Measurements from ENCODE around the gene NUP188. TPM values are rescaled to one million over a fixed set of nuclear protein-coding genes. Genes with fewer than 3 reads are reported as not detected.
"Not testable (repeated sequence)": the region's sequence is repeated elsewhere in the genome, so short reads cannot be mapped to it uniquely, and the experiment has no call there.

NUP188 gene
- total RNA-seq, 1 experiment from 2014 or later, result 37.0 TPM

DNA sequence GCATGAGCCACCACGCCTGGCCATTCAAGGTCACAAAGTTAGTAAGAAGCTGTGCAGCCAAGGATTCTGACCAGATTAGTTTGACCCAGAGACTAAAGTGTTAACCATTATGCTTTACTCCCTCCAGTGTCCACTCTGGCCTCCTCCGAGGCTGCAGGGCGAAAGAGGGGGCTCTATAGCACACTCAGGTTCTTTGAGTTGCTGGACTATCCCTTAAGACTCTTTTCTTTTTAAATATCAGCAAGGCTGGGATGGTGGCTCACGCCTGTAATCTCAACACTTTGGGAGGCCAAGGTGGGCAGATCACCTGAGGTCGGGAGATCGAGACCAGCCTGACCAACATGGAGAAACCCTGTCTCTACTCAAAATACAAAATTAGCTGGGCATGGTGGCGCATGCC, 2.5 kb upstream of the NUP188 start:
- DNase-seq (ENCODE audit: low spot score), result not testable (repeated sequence)

DNA sequence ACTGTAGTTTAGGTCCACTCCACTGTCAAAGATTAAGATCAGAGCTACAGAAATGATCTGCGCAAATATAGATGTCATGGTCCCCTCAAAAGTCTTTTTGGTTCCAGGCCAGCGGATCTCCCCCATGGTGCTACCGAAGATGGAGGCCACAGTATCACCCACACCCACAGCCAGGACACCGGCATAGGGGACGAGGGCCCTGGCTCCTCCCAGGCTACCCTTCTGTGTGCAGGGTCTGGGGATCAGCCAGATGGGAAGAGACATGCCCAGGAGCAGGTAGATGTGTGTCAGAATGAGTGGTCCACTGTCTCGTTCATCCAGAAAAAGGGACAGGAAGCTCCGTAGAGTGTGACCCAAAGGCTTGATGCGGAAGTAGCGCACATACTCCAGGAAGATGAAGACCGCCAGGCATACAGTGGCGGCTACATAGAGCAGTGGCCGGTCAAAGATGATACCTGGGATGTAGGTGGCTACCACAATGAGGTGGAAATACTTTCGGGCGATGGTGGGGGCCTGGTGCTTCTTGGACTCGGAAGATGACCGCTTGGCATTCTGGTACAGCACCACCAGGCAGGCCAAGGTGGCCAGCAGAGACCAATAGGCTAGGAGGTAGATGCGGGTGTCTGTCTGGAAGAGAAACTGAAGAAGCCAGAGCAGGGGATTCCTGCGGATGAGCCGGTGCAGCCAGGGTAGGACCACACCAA, 1.5 kb upstream of the NUP188 start:
- no peak for DNase-seq (ENCODE audit: low spot score)

DNA sequence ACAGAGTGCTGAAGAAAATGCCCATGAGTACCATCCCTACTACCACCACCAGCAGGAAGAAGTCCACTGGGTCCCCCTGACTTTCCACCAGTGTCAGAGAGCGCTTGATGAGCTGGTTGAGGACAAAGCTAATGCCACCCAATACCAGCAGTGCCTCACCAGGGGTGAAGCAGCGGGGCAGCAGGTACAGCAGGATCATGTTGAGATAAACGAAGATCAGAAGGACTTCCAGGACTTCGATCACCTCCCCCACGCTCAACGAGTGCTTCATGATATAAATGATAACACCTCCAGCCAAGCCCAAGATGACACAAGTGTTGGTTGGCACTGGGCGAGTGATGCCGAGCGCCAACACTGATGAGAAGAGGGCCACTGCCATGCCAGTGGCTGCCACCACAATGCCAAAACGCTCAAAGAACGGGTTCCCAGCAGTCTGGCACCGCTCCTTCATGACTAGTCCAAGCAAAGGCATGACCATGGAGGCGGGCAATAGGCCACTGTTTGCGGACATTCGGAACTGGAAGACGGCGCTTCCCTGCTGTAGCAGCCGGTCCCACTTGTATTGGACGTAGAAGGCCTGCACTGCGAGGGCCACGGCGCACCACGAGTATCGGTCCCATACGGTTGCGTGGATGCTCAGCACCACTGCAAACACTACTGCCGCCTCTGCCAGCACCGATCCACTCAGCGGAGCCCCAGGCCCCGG, 775 bp upstream of the NUP188 start:
- DNase-seq (ENCODE audit: low spot score), result no peak

DNA sequence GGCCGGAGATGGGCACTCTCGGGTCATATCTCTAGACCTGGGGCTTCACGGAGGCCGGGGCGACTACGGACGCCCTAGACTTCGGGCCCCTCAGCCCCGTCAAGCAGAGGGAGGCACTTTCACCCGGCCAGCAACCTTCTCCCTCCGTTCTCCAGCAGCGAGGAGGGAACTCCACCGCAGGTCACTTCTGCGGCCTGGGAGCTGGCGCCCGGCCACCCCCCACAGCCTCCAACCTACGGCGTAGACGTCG, 297 bp upstream of the NUP188 start:
- DNase-seq (ENCODE audit: low spot score), result no peak

DNA sequence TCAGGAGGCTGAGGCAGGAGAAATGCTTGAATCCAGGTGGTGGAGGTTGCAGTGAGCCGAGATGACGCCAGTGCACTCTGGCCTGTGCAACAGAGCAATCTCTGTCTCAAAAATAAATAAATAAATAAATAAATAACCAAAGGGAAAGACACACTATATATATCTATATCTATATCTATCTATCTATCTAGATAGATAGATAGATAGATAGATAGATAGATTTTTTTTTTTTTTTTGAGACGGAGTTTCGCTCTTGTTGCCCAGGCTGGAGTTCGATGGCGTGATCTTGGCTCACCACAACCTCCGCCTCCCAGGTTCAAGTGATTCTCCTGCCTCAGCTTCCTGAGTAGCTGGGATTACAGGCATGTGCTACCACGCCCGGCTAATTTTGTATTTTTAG, 13.9 kb downstream of the NUP188 start:
- not testable (repeated sequence) for DNase-seq (ENCODE audit: low spot score)

DNA sequence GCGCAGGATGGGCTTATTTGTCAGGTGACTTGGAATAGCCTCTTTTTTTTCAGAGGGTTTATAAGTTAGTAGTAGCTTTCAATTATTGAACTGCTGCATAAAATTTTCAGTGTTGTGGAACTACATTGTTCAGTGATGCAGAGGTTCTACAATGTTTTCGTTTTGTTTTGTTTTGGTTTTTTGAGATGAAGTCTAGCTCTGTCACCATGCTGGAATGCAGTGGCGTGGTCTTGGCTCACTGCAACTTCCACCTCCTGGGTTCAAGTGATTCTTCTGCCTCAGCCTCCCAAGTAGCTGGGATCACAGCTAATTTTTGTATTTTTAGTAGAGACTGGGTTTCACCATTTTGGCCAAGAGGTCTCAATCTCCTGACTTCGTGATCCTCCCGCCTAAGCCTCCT, 22.0 kb downstream of the NUP188 start:
- no peak for DNase-seq (ENCODE audit: low spot score)

DNA sequence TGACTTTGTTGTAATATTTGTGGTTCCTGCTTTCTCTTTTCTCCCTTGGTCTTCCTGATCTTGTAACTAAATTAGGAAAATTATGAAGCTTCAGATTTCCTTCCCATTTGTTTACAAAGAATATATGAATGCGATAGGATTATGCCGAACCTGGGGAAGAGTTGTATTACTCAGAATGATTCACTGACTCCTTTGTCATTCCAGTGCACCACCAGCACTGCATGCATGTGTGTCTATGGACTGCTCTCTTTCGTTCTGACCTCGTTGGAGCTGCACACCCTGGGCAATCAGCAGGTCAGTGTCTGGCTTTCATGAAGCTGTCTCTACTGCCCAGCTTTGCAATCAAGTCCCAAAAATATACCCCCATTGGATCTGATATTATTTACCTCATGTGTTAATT, 25.5 kb downstream of the NUP188 start:
- DNase-seq (ENCODE audit: low spot score), result no peak

DNA sequence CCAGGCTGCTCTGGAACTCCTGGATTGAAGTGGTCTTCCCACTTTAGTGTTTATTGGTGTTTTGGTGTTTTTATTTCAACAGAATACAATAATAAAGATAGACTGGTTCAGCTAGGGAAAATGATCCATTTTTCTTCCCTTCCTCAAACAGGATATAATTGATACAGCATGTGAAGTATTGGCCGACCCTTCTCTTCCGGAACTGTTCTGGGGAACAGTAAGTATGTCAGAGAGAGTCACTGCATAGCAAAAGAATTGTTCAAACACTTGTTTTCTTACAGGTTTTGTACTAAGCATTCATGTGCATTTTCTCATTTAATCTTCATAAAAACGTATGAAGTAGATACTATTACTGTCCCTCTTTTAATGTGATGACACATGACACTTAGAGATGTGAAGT, 31.6 kb downstream of the NUP188 start:
- no peak for DNase-seq (ENCODE audit: low spot score)

DNA sequence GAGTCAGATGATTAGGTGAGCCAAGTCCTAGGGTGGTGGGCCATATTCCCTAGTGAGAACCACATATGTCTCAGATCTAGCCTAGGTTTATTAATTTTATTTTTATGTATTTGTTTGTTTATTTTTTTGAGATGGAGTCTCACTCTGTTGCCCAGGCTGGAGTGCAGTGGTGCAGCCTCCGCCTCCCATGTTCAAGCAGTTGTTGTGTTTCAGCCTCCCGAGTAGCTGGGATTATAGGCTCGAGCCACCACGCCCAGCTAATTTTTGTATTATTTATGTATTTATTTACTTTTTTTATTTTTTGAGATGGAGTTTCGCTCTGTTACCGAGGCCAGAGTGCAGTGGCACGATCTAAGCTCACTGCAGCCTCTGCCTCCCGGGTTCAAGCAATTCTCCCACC, 36.0 kb downstream of the NUP188 start:
- DNase-seq (ENCODE audit: low spot score), result no peak

DNA sequence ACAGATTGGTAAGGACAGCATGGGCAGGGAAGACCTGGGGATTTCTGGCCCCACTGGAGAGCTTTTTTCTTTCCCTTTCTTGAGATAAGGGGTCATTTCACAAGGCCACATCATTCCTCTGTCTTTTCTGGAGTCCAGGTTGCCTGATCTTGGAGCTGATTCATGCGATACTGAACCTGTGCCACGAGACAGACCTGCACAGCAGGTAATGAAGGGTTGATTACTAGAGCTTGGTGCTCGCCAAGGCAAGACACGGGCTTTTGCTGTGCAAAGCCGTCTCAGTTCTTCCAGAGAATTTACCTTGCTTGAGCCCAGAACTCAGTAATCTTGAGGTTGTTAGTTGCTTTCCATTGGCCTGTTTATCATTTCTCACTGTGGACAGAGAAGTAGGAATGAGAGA, 39.2 kb downstream of the NUP188 start:
- no peak for DNase-seq (ENCODE audit: low spot score)

DNA sequence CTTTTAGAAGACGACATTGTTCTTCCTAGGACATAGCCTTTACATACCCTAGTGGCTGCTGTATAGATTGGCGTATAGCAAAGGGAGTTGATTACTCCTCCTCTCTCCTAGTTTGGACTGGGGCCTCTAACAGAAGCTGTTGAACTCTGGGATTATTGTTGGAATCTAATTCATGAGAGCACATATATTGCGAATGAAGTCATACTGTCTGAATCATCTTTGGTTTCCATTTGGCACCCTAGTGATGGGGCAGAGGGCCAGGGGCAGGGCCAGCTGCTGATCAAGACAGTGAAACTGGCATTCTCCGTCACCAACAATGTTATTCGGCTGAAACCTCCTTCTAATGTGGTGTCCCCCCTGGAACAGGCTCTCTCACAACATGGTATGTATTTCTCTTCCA, 40.3 kb downstream of the NUP188 start:
- DNase-seq (ENCODE audit: low spot score), result no peak

DNA sequence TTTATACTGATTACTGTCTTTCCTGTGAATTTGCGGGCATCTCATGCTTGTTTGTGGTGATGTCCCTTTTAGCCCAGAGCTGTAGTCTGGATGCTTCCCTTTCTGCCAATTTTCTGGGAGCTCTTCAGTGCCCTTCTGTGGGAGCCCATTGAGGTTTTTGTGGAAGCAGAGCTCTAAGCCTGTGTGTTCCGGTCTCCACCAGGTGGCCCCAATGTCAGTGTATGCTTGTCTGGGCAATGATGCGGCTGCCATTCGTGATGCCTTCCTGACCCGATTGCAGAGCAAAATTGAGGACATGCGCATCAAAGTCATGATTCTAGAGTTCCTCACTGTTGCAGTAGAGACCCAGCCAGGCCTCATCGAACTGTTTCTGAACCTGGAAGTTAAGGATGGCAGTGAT, 45.5 kb downstream of the NUP188 start:
- no peak for DNase-seq (ENCODE audit: low spot score)

DNA sequence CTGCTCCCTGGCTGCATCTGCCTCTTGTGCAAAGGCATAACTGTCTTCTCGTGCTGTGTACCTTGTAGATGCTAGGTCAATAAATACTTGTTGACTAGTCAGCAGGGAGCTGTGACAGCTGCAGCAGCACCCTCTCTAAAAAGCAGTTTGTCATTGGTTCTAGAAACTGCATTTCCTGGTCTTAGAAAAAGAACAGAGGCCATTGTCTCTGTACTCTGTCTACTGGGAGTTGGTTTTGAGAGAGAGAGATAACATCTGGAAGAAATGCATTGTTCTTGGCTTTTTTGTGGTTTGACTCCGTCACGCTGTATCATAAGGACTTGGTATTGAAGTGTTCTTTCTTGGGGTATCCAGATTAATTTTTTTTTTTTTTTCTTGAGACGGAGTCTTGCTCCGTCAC, 48.3 kb downstream of the NUP188 start:
- no peak for DNase-seq (ENCODE audit: low spot score)

DNA sequence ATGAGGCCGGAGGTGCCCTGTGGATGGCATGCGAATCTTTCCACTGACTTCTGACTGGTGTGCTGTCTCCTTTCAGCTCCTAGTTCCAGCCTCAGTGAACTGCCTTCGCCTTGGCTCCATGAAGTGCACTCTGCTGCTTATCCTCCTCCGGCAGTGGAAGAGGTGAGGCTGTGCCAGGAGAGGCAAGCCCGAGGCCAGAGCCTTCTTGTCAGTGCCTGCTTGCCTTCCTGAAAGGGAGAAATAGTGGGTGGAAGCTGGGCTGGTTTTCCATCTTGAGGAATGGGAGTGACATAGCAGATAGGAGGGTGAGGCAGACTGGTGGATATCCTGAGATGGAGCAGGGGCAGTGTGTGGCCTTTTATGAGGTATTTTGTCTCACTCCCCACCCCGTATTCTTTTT, 51.0 kb downstream of the NUP188 start:
- no peak for DNase-seq (ENCODE audit: low spot score)

DNA sequence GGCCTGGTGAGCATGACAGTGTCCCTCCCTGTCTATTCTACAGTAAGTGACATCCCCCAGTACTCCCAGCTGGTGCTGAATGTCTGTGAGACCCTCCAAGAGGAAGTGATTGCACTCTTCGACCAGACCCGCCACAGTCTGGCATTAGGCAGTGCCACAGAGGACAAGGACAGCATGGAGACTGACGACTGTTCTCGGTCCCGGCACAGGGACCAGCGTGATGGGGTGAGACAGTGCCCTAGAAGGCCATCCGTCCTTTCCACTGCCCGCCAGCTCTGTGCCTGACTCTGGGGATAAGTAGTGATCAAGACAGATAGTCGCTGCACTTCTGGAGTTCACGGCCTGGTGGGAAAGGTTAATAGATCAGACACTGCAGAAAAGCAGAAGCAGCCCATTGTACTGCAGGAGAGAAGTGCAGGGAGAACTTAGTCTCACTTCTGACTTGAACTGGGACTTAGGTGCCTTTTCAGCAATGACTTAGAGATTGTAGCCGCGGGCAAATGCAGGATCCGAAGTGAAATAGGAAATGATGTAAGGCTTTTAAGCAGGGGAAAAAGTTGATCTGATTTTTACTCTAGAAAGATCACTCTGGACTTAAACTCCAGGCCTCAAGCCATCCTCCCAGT, 52.2 kb downstream of the NUP188 start:
- no peak for DNase-seq (ENCODE audit: low spot score)

DNA sequence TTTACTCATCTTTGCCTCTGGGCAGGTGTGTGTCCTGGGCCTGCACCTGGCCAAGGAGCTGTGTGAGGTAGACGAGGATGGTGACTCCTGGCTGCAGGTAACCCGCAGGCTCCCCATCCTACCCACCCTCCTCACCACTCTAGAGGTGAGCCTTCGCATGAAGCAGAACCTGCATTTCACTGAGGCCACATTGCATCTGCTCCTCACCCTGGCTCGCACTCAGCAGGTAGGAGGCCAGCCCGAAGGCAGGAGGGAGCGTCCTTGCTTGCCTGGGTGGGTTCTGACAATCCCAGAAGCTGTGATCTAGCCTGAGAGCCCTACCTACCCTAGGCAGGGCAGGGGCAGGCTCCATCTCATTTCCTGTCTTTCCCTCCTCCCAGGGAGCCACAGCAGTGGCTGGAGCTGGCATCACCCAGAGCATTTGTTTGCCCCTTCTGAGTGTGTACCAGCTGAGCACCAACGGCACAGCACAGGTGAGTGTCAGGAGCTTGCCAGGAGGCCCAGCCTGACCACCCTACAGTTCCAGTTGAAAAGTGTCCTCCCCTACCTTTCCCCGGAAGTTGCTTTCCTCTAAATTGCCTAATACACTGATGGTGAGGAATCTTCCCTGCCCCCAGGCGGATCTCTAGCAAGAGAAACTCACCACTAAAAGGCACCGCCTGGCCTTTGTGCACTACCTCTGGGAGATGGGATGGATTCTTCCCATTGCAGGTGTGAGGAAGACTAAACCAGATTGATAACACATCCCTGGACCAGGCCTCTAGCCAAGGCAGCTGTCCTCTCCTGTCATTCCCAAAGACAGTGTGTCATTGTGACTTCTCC, 54.2 kb downstream of the NUP188 start:
- no peak for DNase-seq (ENCODE audit: low spot score)

DNA sequence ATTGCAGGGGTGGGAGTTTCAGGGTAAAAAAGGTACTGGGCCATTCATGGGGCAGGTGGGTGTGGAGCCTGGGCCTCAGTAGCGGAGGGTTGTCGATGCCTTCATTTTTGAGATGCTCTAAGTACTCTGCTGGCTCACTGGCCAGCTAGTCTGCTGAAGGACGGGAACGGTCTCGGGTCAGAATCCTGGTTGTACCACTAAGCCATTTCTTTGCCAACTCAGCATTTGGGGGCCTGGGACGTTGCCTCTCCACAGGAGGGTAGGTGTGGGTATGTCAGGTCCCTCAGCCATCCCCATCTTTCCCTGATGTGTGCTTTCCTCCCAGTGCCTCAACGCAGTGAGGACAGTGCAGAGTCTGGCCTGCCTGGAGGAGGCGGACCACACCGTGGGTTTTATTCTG, 55.5 kb downstream of the NUP188 start:
- DNase-seq (ENCODE audit: low spot score), result no peak

DNA sequence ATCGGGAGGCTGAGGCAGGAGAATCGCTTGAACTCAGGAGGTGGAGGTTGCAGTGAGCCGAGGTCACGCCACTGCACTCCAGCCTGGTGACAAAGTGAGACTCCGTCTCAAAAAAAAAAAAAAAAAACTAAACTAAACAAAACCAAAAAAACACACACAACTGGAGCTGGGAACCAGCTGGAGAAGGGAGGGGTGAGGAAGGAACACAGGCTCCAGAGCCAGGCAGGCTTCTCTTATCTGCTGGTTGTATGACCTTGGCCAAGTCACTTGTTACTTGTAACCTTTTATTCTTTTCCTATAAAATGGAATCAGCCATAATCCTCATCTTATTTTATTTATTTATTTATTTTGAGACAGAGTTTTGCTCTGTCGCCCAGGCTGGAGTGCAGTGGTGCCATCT, 56.7 kb downstream of the NUP188 start:
- not testable (repeated sequence) for DNase-seq (ENCODE audit: low spot score)

DNA sequence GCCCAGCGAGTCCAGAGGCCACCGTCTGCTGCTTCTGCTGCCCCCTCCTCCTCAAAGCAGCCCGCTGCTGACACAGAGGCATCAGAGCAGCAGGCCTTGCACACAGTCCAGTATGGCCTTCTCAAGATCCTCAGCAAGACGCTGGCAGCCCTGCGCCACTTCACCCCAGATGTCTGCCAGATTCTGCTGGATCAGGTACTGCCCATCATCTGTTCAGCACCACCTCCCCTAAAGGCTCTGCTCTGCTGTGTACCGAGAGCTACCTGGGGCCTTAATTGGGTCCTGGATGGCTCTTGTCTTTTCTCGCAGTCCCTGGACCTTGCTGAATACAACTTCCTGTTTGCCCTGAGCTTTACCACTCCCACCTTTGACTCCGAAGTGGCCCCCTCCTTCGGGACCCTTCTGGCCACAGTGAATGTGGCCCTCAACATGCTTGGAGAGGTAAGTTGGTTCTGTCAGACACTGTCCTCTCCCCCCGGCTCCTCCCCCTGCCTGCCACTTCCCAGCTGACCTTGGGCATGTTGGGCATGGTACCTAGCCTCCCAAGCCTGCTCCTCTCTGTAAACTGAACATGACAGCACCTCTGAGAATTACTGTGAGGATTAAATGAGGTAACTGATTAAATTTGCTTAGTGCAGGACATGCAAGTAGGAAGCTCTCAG, 58.0 kb downstream of the NUP188 start:
- DNase-seq (ENCODE audit: low spot score), result no peak

DNA sequence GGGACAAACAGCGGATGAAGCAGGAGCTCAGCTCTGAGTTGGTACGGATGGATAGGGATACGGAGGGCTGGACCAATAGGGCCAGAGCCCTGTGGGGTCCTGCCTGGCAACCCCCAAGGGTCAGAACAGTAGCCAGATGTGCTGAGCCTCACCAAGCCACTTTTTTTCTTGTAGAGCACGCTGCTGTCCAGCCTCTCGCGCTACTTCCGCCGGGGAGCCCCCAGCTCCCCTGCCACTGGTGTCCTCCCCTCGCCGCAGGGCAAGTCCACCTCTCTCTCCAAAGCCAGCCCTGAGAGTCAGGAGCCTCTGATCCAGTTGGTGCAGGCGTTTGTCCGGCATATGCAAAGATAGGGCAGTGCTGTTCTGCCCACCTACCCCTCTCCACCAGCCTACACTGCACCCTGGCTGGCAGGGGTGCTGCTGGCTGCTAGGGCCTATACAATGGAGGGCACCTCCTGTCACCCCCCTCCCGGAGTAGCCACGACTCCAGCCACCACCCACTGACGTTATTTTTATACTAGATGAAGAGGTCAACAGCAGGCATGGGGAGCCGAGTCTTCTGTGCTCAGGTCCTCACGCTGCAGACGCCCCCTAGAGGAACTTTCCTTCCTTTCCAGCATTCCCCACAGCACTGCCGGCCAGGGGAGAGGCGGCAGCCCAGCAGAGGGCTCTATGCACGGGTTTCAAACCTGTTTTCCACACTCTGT, 59.0 kb downstream of the NUP188 start:
- DNase-seq (ENCODE audit: low spot score), result peak; percentile 60

DNA sequence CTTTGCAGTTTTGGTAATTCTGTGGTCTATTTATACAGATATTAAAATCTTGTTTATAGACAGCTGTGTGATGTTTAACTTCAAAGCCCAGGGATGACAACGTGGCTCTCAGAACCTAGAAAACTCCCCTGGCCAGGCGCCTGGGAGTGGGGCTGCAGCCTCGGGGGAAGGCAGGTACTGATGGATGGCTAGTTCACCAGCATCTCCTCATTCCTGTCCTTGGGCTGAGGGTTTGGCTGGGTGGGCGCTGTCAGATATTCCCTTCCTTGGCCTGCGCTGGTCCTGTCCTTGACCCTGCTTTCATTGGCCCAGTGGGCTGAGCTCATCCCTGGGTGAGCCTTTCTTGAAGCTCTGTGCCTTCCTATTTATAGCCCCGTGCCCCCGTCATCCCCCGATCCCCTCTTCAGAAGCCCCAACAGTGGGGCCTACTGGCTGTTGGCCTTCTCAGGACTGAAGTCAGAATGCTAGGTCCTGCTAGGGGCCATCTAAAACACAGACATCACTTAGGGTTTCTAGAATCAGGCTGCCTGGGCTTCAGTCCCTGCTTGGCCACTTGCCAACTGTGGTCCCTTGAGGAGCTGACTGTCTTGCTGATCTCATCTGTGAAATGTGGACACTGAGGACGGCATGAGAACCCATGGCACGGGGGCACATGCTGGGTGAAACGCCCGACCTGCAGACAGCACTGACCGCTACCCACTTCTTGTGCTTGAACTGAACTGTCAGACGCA, 59.7 kb downstream of the NUP188 start:
- DNase-seq (ENCODE audit: low spot score), result no peak

All from H4 (cell line).